Transverse colon (tissue), 4 donors: ENCODE measurements around the gene PHF23. TPM values are rescaled to one million over a fixed set of nuclear protein-coding genes. Genes with fewer than 3 reads are reported as not detected.
A peak's percentile ranks its signal among the peaks of the same experiment; 100 is the strongest.

Source experiments
- DNase-seq: peaks from one replicate; pipeline ENCODE4 v3.0.0-alpha.2; 2019
- H3K27ac ChIP-seq, 4 donors: fragments of 200-600 bp; sonication (generic); 2 replicates each; pipeline ENCODE4 v1.5.1; 2016 to 2018; ENCODE audit warnings: inconsistent platforms in 4 of 4
- H3K27me3 ChIP-seq: fragments of 200-600 bp; sonication (generic); 2 replicates; pipeline ENCODE4 v1.5.1; 2017; ENCODE audit warnings: inconsistent platforms
- H3K36me3 ChIP-seq, 4 donors: fragments of 200-600 bp; sonication (generic); 2 replicates each; pipeline ENCODE4 v1.5.1; 2017 to 2019; ENCODE audit warnings: inconsistent platforms in 4 of 4
- H3K4me1 ChIP-seq, 4 donors: fragments of 200-600 bp; sonication (generic); 2 replicates each; pipeline ENCODE4 v1.5.1; 2017 to 2020; ENCODE audit warnings: inconsistent platforms in 4 of 4
- H3K4me3 ChIP-seq, 4 donors: fragments of 200-600 bp; sonication (generic); 1 replicate in 1 of 4; 2 replicates in 3 of 4; pipeline versions ENCODE4 v1.5.1 to v1.6.1; 2017 to 2019; ENCODE audit warnings: inconsistent platforms in 4 of 4
- H3K9me3 ChIP-seq, 2 donors: fragments of 200-600 bp; sonication (generic); 2 replicates each; pipeline ENCODE4 v1.5.1; 2017 to 2019; ENCODE audit warnings: inconsistent platforms in 2 of 2
- CTCF ChIP-seq, 5 experiments: fragments of 200-600 bp in 3 of 5; fragments of 450-650 bp in 2 of 5; sonication (generic) in 3 of 5; IDR thresholded peaks; 1 replicate in 2 of 5; 2 replicates in 3 of 5; pipeline ENCODE4 v1.5.1; 2016 to 2017; ENCODE audit warnings: antibody characterized with exemption in 5 of 5, inconsistent platforms in 3 of 5, mild to moderate bottlenecking in 2 of 5, moderate library complexity in 1 of 5
- EP300 ChIP-seq: sonication (generic); formaldehyde crosslinking; IDR thresholded peaks from one replicate; pipeline ENCODE4 v1.6.1; 2017; ENCODE audit warnings: antibody characterized with exemption, low read depth
- POLR2A ChIP-seq: fragments of 450-650 bp; IDR thresholded peaks from one replicate; pipeline ENCODE4 v1.6.1; 2016; ENCODE audit warnings: antibody characterized with exemption, mild to moderate bottlenecking, moderate library complexity
- POLR2AphosphoS5 ChIP-seq, 3 donors: sonication (generic); formaldehyde crosslinking; IDR thresholded peaks; one replicate each; pipeline ENCODE4 v1.6.1; 2016; ENCODE audit warnings: antibody characterized with exemption in 3 of 3
- WGBS, 2 donors: methylation state at CpG; one replicate each; pipeline ENCODE4 v1.1.5; 2018; ENCODE audit warnings: low coverage in 1 of 2; 5-methylcytosine and 5-hydroxymethylcytosine counted together
- in situ Hi-C, 4 donors: fragments of 200-750 bp; cut with MboI; loops; one replicate each; pipeline versions ENCODE4 v1.15.0 to v1.15.1; 2017; ENCODE audit warnings: low sequenced_read_pairs in 3 of 4, low pct_ligation_motif_present in 1 of 4, low pct_unique_long_range_greater_than_20kb in 1 of 4
- intact Hi-C: fragments of 100-400 bp; cut with DNase I; formaldehyde crosslinking; loops from one replicate; pipeline ENCODE4 v1.15.1; 2023; ENCODE audit warnings: low total_unique reads
- total RNA-seq, 4 donors: library from RNA; depleted of rRNA; stranded (reverse); fragments of >200 nt; gene quantifications; one replicate each; pipeline ENCODE4 v1.1.0, GENCODE V29; 2016

Gene PHF23
- total RNA-seq, 4 donors from 2014 or later, result 20.6 to 33.5 (median 27.8) TPM

GRCh38 chr17:7280519-7281073 is 41.3 kb upstream of the PHF23 start:
- intact Hi-C loops, result loop anchor here (2.0 kb wide), 1 partner anchor 16 kb away; no protein-coding TSS in a partner anchor
- Histone ChIP-seq H3K4me1 (peaks cover 12 to 42% (median 33%) of the 10 kb centered on the region in 4 donors), H3K27me3 (no peaks in the 10 kb centered on the region), H3K36me3 (no peaks in the 10 kb centered on the region), H3K9me3 (no peaks in the 10 kb centered on the region), H3K4me3 (peak overlapping the region in 3 of 4 donors; percentile 43 to 71 (median 54)), H3K27ac (peak overlapping the region; percentile 84 to 89 (median 86))
- 0% methylated on average over 3 to 29 of the region's 29 CpGs for WGBS, 2 donors
- TF ChIP-seq EP300, result peak; percentile 1
- TF ChIP-seq CTCF (IDR thresholded peaks at IDR 0.05), result peak; percentile 86 to 99 (median 96)
- TF ChIP-seq POLR2AphosphoS5 (IDR thresholded peaks at IDR 0.05), result peak in 2 of 3 donors; percentile 28 to 45
- TF ChIP-seq POLR2A, result peak; percentile 17
- peak; percentile 91 for DNase-seq
- in situ Hi-C loops, result loop anchor here in 2 of 4 donors (25.0 kb wide), 1 partner anchor 243 kb away; the partner anchor contains the start of genes SLC16A11 (in 2 of the 2) and SLC16A13 (in 2 of the 2)

- no peak for DNase-seq
- Histone ChIP-seq H3K4me1 (peaks cover 12 to 42% (median 30%) of the 10 kb centered on the region in 4 donors), H3K36me3 (no peaks in the 10 kb centered on the region), H3K9me3 (no peaks in the 10 kb centered on the region), H3K27me3 (no peaks in the 10 kb centered on the region), H3K27ac (peak overlapping the region; percentile 84 to 89 (median 86)), H3K4me3 (no peak overlapping the region)
- WGBS, 2 donors, result 47 to 66% methylated on average over 7 to 8 of the region's 8 CpGs
- in situ Hi-C loops, result loop anchor here in 2 of 4 donors (10.0 to 25.0 kb wide), 2 partner anchors 65 to 242 kb away; partner anchors contain the start of genes SLC16A11 (in 2 of the 2) and SLC16A13 (in 2 of the 2)
- intact Hi-C loops, result no loop called here
- TF ChIP-seq EP300, result no peak
- TF ChIP-seq POLR2AphosphoS5 (IDR thresholded peaks at IDR 0.05), result peak in 1 of 3 donors; percentile 13
- no peak for TF ChIP-seq POLR2A
- no peak for TF ChIP-seq CTCF (IDR thresholded peaks at IDR 0.05)
Measured at GRCh38 chr17:7279448-7279847, 40.2 kb upstream of the PHF23 start.

- Histone ChIP-seq H3K4me3 (no peak overlapping the region), H3K27me3 (peaks cover 30% of the 10 kb centered on the region), H3K9me3 (no peaks in the 10 kb centered on the region), H3K36me3 (no peaks in the 10 kb centered on the region), H3K4me1 (peaks cover 0 to 59% (median 26%) of the 10 kb centered on the region in 4 donors), H3K27ac (peak overlapping the region; percentile 80 to 82 (median 82))
- TF ChIP-seq EP300 (no peak), CTCF (IDR thresholded peaks at IDR 0.05) (no peak), POLR2AphosphoS5 (IDR thresholded peaks at IDR 0.05) (no peak), POLR2A (no peak)
- no peak for DNase-seq
- intact Hi-C loops, result no loop called here
- in situ Hi-C loops, result no loop called here
- WGBS, 2 donors, result 34 to 38% methylated on average over 1 of the region's 1 CpG
Measured at GRCh38 chr17:7266784-7267183, 27.5 kb upstream of the PHF23 start.

GRCh38 chr17:7263801-7264078 is 24.5 kb upstream of the PHF23 start:
- DNase-seq, result peak; percentile 76
- Histone ChIP-seq H3K27ac (peak overlapping the region; percentile 88 to 96 (median 94)), H3K9me3 (no peaks in the 10 kb centered on the region), H3K4me3 (peak overlapping the region in 3 of 4 donors; percentile 46 to 72 (median 60)), H3K36me3 (no peaks in the 10 kb centered on the region), H3K4me1 (peaks cover 0 to 65% (median 30%) of the 10 kb centered on the region in 4 donors), H3K27me3 (peaks cover 42% of the 10 kb centered on the region)
- intact Hi-C loops (no loop called here), in situ Hi-C loops (no loop called here)
- 38 to 40% methylated on average over 3 to 4 of the region's 4 CpGs for WGBS, 2 donors
- TF ChIP-seq POLR2A, result no peak
- TF ChIP-seq POLR2AphosphoS5 (IDR thresholded peaks at IDR 0.05), result peak in 1 of 3 donors; percentile 52
